GM21786 (cell line): ENCODE results near the gene TMEM131.
"Not testable (repeated sequence)": the region's sequence is repeated elsewhere in the genome, so short reads cannot be mapped to it uniquely, and the experiment has no call there.

Experiments used
- ATAC-seq: cut with Tn5 transposase; IDR thresholded peaks from one replicate; pipeline ENCODE4 v1.9.1; 2021; ENCODE audit not compliant: unreplicated experiment

The TMEM131 gene

GRCh38 chr2:97995734-97996624, at the start of gene TMEM131:
TSS of gene TMEM131 (minus strand) at chr2:97995948. CDS start at chr2:97995662, 286 bp downstream.
- ATAC-seq: peak; percentile 75

- ATAC-seq: not testable (repeated sequence)
Measured at GRCh38 chr2:98044730-98045129, 49.0 kb upstream of the TMEM131 start.

- ATAC-seq: no peak
Measured at GRCh38 chr2:98043101-98043500, 47.4 kb upstream of the TMEM131 start.

- ATAC-seq: no peak
Measured at GRCh38 chr2:98040331-98040939, 44.7 kb upstream of the TMEM131 start.

- no peak for ATAC-seq
Measured at GRCh38 chr2:98039085-98039756, 43.5 kb upstream of the TMEM131 start.

GRCh38 chr2:98037666-98038336, 42.1 kb upstream of the TMEM131 start:
- no peak for ATAC-seq

GRCh38 chr2:98037206-98037605, 41.5 kb upstream of the TMEM131 start:
- ATAC-seq: no peak

- no peak for ATAC-seq
Measured at GRCh38 chr2:98036349-98037000, 40.7 kb upstream of the TMEM131 start.

GRCh38 chr2:98034745-98035144, 39.0 kb upstream of the TMEM131 start:
- no peak for ATAC-seq

GRCh38 chr2:98032086-98032485, 36.3 kb upstream of the TMEM131 start:
- no peak for ATAC-seq

GRCh38 chr2:98029718-98030222, 34.0 kb upstream of the TMEM131 start:
- ATAC-seq: no peak

GRCh38 chr2:98028931-98029717, 33.4 kb upstream of the TMEM131 start:
- no peak for ATAC-seq

GRCh38 chr2:98028101-98028561, 32.4 kb upstream of the TMEM131 start:
- ATAC-seq: no peak

GRCh38 chr2:98027538-98027937, 31.8 kb upstream of the TMEM131 start:
- peak; percentile 35 for ATAC-seq

GRCh38 chr2:98026927-98027522, 31.3 kb upstream of the TMEM131 start:
- ATAC-seq: peak; percentile 82

- ATAC-seq: no peak
Measured at GRCh38 chr2:98026292-98026691, 30.5 kb upstream of the TMEM131 start.

GRCh38 chr2:98025481-98026037, 29.8 kb upstream of the TMEM131 start:
- ATAC-seq: no peak

- not testable (repeated sequence) for ATAC-seq
Measured at GRCh38 chr2:98022067-98022466, 26.3 kb upstream of the TMEM131 start.
